Islet precursor cell (in vitro differentiated cells): ENCODE results near the gene TENM4.

Experiments used
- DNase-seq: peaks from one replicate; pipeline ENCODE4 v3.0.0-alpha.2; 2018

Gene TENM4

DNA sequence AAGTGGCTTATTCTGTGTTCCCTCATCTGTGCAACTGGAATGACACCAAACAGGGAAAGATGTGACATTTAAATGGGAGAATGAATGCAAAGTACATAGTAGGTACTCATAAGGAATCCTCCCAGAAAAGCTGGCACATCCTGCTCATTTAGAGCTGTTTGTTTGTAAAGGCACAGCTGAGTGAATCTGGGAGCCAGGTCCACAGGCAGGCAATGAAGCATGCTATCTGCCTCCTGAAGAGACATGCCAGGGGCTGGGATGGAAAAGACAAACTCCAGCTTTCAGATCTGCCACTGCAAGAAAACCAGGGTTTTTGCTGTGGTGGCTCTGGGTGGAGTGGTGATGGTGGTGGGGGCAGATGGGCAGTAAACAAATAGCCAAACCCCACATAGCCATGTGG, 150.1 kb downstream of the TENM4 start:
- DNase-seq, result no peak

GRCh38 chr11:79287952-79288351, 152.9 kb downstream of the TENM4 start:
- DNase-seq, result no peak

DNA sequence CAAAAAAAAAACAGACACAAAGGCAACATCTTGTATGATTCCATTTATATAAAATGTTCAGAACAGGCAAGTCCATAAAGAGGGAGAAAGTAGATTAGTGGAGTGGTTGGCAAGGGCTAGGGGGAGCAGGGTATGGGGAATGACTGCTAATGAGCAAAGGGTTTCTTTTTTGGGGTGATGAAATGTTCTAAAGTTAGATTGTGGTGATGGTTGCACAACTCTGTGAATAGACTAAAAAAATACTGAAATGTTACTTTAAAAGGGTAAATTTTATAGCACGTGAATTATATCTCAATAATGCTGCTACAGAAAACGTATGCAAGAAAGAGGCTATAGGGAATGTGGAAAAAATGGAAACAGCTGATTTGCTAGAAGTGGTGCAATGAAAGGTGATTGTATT, 155.1 kb downstream of the TENM4 start:
- DNase-seq, result no peak

- no peak for DNase-seq
Measured at GRCh38 chr11:79276736-79277325, 164.0 kb downstream of the TENM4 start.

- DNase-seq, result no peak
Measured at GRCh38 chr11:79274636-79275331, 166.0 kb downstream of the TENM4 start.

DNA sequence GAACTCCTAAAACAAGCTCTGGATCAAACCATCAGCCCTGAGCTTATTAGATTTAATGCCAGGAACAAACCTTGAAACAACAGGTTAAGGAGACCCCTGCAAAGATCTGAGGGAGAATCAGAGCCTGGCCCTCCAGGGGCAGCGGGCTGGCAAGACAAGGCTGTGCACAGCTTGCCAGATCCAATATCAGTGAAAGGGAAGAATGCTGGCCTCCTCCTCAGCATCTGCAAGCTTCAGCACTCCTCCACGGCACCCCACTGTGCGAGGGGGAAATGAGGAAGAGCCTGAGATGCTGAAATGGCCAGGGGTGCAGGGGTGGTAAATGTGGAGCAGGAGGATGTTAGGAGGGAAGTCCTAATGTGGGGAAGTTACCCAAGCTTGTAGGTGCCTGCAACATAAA, 167.0 kb downstream of the TENM4 start:
- DNase-seq, result no peak

DNA sequence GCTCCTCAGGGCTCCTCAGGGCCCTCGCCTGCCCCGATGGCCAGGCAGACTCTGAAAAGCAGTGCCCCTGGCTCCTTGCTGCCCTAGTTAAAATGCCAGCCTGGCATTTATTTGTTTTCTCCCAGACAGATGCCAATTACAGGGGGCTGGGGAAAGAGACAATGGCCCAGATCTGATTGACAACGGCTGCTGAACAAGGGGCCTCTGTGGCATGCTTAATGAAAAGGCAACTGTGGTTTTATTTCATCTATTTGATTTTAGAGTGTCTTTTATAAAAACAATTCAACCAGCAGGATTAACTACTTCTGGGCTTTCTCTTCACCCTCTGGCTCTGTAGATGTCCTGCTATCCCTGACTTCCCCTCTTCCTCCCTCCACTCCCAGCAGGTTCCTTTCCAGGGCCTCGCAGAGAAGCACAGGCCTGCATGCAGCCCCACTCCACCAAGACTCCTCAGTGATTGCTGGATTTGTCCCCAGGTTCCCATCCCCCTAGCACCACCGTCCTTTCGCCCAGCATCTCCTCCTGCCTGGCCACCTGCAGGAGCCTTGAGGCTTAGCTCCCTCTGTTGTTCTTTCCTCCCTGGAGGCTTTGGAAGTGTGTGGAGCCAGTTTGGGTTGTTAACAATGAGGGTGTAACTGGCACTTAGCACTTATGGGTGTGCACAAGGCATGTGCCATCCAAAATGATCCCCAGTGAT, 171.1 kb downstream of the TENM4 start:
- peak; percentile 68 for DNase-seq

GRCh38 chr11:79266396-79266795, 174.4 kb downstream of the TENM4 start:
- no peak for DNase-seq

GRCh38 chr11:79265756-79266322, 175.0 kb downstream of the TENM4 start:
- no peak for DNase-seq

- no peak for DNase-seq
Measured at GRCh38 chr11:79264284-79264683, 176.5 kb downstream of the TENM4 start.

- DNase-seq, result peak; percentile 64
Measured at GRCh38 chr11:79263001-79263400, 177.8 kb downstream of the TENM4 start.

- DNase-seq, result no peak
Measured at GRCh38 chr11:79262221-79262620, 178.6 kb downstream of the TENM4 start.

GRCh38 chr11:79261684-79262083, 179.1 kb downstream of the TENM4 start:
- DNase-seq, result no peak

- no peak for DNase-seq
Measured at GRCh38 chr11:79259800-79260199, 181.0 kb downstream of the TENM4 start.

DNA sequence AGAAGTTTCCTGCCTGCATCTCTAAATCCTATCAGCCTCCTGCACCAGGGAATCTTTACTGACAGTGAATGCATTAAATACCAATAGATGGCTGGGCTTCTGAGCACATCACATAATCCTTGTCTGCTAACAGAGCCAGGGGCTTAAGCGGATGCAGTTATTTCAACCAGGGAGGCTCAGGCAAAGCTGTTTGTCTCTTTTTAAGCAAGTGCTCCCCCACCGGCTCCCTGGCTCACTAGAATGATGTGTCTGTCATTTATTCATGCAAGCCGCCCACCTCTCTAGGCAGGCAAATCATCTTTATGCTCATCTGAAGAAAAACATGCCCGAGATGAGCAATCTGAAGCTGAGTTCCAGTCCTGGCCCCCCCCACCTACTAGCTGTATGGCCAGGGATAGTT, 182.3 kb downstream of the TENM4 start:
- no peak for DNase-seq

DNA sequence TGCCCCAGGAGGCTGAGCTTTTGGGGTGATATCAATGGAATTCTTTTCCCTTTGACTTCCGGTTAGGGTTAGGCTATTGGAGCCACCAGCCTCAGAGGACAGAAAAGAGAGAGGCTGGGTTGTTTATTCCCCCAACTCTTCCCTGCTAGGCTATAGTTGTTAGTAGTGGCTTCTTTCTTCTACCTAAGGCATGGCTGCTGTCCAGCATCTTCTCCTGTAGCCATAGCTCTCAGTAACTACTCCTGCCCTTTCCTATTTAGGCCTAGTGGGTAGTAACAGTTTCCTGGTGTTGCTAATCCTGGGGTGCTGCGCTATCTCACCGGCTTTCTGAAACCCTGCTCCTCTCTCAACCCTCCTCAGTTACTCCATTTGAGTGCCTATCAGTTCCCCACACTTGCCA, 184.9 kb downstream of the TENM4 start:
- no peak for DNase-seq

- no peak for DNase-seq
Measured at GRCh38 chr11:79253280-79253679, 187.6 kb downstream of the TENM4 start.

- DNase-seq, result no peak
Measured at GRCh38 chr11:79249295-79249993, 191.4 kb downstream of the TENM4 start.

- DNase-seq, result peak; percentile 27
Measured at GRCh38 chr11:79244798-79245197, 196.0 kb downstream of the TENM4 start.

DNA sequence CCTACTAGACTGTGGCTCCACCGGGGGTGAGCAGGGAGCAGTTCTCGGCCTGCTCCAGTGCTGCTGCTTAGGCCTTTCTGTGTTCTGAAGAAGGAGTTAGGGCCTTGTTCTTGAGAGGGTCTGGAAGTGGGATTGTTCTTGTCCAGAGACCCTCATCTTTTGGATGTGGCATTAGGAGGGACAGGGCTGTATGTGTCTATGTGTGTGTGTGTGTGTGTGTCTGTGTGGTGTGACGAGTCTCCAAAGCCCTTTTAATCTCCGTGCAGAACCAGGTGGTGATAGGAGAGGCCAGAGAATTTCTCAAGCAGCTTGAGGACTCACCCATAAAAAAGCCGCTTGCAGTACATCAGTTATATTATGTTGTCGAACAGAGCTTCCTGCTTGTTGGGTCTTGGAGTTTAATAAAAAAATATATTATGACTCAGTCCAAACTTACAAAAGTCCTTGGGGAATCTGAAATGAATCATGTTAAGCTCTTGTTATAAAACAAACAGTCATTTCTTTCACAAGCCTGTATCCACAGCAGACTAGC, 196.5 kb downstream of the TENM4 start:
- DNase-seq, result peak; percentile 30

GRCh38 chr11:79243422-79244210, 197.2 kb downstream of the TENM4 start:
- DNase-seq, result no peak

DNA sequence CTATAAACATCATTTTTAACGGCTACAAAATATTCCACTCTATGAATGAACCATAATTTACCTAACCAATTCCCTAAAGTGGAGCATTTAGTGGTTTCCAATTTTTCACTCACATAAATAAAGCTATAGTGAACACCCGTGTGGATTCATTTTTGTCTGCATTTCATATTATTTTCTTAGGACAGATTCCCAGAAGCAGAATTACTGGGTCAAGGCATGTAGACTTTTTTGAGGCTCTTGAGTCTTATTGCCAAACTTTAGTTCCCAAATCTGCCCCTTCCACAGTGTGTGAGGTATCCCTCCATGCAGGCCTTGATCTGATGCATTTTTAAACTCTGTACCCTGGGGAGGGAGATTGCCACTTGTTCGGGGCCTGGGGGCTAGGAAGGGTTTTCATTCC, 198.2 kb downstream of the TENM4 start:
- DNase-seq, result no peak
